GM10266 (cell line): ENCODE data around the gene LRRFIP2.

Experiments used
- DNase-seq: peaks from one replicate; pipeline ENCODE4 v3.0.0; 2012; ENCODE audit errors: extremely low spot score
- CTCF ChIP-seq: IDR thresholded peaks from 2 replicates; pipeline ENCODE4 v1.5.1; 2012; ENCODE audit warnings: mild to moderate bottlenecking, low read depth; ENCODE audit not compliant: control insufficient read depth, insufficient read depth; ENCODE audit errors: missing control alignments

The LRRFIP2 gene

GRCh38 chr3:37183976-37184375 is 9.6 kb upstream of the LRRFIP2 start:
- DNase-seq = no peak
- TF ChIP-seq CTCF = no peak

GRCh38 chr3:37183375-37183831 is 9.0 kb upstream of the LRRFIP2 start:
- no peak for DNase-seq
- no peak for TF ChIP-seq CTCF

- no peak for TF ChIP-seq CTCF
- DNase-seq = no peak
Measured at GRCh38 chr3:37182816-37183215, 8.4 kb upstream of the LRRFIP2 start.

- TF ChIP-seq CTCF = no peak
- DNase-seq = no peak
Measured at GRCh38 chr3:37181756-37182155, 7.4 kb upstream of the LRRFIP2 start.

GRCh38 chr3:37179144-37179967 is 5.0 kb upstream of the LRRFIP2 start:
- no peak for DNase-seq

GRCh38 chr3:37173806-37174205 is 576 bp downstream of the LRRFIP2 start:
- TF ChIP-seq CTCF = no peak

More at GRCh38 chr3:37179144-37179967, 5.0 kb upstream of the LRRFIP2 start:
- no peak for TF ChIP-seq CTCF

GRCh38 chr3:37171144-37171543 is 3.2 kb downstream of the LRRFIP2 start:
- no peak for DNase-seq
- TF ChIP-seq CTCF = no peak

More at GRCh38 chr3:37173806-37174205, 576 bp downstream of the LRRFIP2 start:
- DNase-seq = no peak
